Heart right ventricle (tissue), 16 donors: Measurements from ENCODE around the gene CAMK2A. TPM values are rescaled to one million over a fixed set of nuclear protein-coding genes. Genes with fewer than 3 reads are reported as not detected.

ENCODE experiments used
- ATAC-seq, 8 donors: fragments of 200-7000 bp; cut with Tn5 transposase; one replicate each; pipeline ENCODE4 v1.9.1; 2020; ENCODE audit warnings: mild to moderate bottlenecking in 8 of 8, moderate library complexity in 8 of 8, moderate number of reproducible peaks in 1 of 8
- DNase-seq, 2 donors: peaks; one replicate each; pipeline ENCODE4 v3.0.0-alpha.2; 2020
- H3K27ac ChIP-seq, 10 donors: fragments of 200-600 bp; sonication (generic) in 2 of 10; one replicate each; pipeline versions ENCODE4 v1.5.0 to v1.8.0; 2020 to 2022; ENCODE audit warnings: mild to moderate bottlenecking in 3 of 10
- H3K27me3 ChIP-seq, 7 donors: fragments of 200-600 bp; one replicate each; pipeline ENCODE4 v1.8.0; 2021 to 2022; ENCODE audit warnings: mild to moderate bottlenecking in 2 of 7
- H3K36me3 ChIP-seq, 9 donors: fragments of 200-600 bp; sonication (generic) in 1 of 9; one replicate each; pipeline versions ENCODE4 v1.5.0 to v1.8.0; 2020 to 2022; ENCODE audit warnings: mild to moderate bottlenecking in 2 of 9
- H3K4me1 ChIP-seq, 9 donors: fragments of 200-600 bp; sonication (generic) in 1 of 9; one replicate each; pipeline versions ENCODE4 v1.5.0 to v1.8.0; 2020 to 2022; ENCODE audit warnings: mild to moderate bottlenecking in 4 of 9
- H3K4me3 ChIP-seq, 10 donors: fragments of 200-600 bp; sonication (generic) in 2 of 10; one replicate each; pipeline versions ENCODE4 v1.5.0 to v1.8.0; 2020 to 2022; ENCODE audit warnings: mild to moderate bottlenecking in 7 of 10, moderate library complexity in 2 of 10
- H3K9me3 ChIP-seq, 11 donors: fragments of 200-600 bp in 10 of 11; sonication (generic) in 2 of 11; one replicate each; pipeline versions ENCODE4 v1.5.0 to v1.8.0; 2013 to 2022; ENCODE audit warnings: mild to moderate bottlenecking in 2 of 11, control low read depth in 1 of 11, moderate library complexity in 1 of 11
- WGBS, 2 donors: extraction: QIAGEN DNeasy Blood & Tissue Kit; methylation state at CpG; one replicate each; pipeline ENCODE4 v1.1.7; 2013; ENCODE audit warnings: inconsistent platforms in 1 of 2; 5-methylcytosine and 5-hydroxymethylcytosine counted together
- intact Hi-C, 10 donors: fragments of 100-400 bp; cut with DNase I; formaldehyde crosslinking; loops; one replicate each; pipeline versions ENCODE4 v1.11.1 to v1.14.2; 2022
- polyA plus RNA-seq, 2 donors: library from polyadenylated mRNA; stranded (reverse); fragments of 200-250 nt; gene quantifications; one replicate each; pipeline ENCODE4 v1.2.3, GENCODE V29; 2013
- total RNA-seq, 10 donors: library from RNA; stranded (reverse); fragmentation: NEBNext Ultra II Directional in 3 of 10; extraction: Animal tissue kit (Norgen Biotek cat#: 25700) in 3 of 10; gene quantifications; one replicate each; pipeline versions ENCODE4 v1.2.1 to v1.2.4, GENCODE V29; 2021 to 2023
- TF ChIP-seq, protein P1 (sequence below), 9 donors: fragments of 200-600 bp; sonication (generic) in 2 of 9; IDR thresholded peaks; one replicate each; pipeline versions ENCODE4 v1.5.0 to v1.8.0; 2021 to 2022; ENCODE audit warnings: antibody characterized with exemption in 9 of 9, mild to moderate bottlenecking in 5 of 9, moderate library complexity in 1 of 9
- donor health status: Arrhythmogenic right ventricular cardiomyopathy.
- donor health status: ischemic (EF 13 %, LVEDD 7.1; RV severe dilation, severe dysfunction).
- donor health status: healthy with polysubstance abuse.
- donor health status: DM: no; HTN: yes; CAD: no.
- donor health status: DM: no; HTN: no; CAD: no.
- donor health status: ischemic (EF 25% LVEDD 6.9; RV normal size, moderate dysfunction).
- donor health status: ischemic (EF 25% LVEDD 5.7; RV mildly dilated, moderate dysfunction).
- donor health status: healthy.
- donor health status: DM: yes; HTN: yes; CAD: no.
- donor health status: Ischemic cardiomyopathy.
- donor health status: ischemic (EF 35%, LVEDD 5.7; RV mildly dilated, moderate dysfunction).
- donor health status: nonischemic (EF 11% LVEDD 7.7; RV severe dilation, severe dysfunction).
- donor health status: DM: yes; HTN: yes; CAD: no.
- donor health status: PGD.
- donor health status: ischemic (EF 29% LVEDD 5.4; RV normal size, mild dysfunction).
- donor health status: nonischemic (EF 23%, LVEDD 6.1; RV moderate dilation, normal function).

The CAMK2A gene
- total and polyA plus RNA-seq, 12 donors: 1.2 to 25.7 (median 17.9) TPM

DNA sequence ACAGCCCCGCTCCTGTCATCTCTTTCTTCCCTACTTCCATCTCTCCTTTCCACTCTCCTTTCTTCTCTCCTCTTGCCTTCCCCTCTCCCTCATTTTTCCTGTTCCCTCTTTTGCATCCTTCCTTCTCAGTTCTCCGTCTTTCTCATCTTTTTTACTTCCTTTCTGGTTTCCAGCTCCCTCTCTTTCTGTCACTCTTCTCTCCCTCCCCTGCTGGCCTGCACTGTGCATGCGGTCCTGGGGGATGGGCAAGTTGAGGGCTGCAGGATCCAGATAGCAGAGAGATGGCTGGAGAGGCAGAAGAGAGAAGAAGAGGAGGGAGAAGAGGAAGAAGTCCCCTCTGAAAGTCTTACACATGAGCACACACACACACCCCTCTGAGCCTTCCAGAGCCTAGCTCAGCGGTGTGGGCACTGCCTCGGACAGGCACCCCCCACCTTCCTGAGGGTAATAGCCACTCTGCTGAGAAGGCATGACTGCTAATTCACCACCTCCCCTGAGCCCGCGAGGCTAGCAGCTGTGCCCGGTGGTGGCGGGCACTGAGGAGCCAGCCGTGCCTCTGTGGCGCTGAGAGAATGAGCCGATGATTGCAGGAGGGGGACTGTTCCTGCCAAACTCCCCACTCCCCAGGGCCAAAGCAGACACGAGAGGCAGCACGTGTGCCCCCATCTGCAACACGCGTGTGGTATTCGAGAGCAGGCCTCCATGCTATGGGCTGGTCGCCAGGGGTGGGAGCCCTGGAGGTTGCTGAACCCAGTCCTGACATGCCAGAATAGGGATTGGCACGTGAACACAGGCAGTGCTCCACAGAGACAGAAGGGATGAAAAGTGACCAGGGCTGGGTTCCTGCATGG, 3.7 kb upstream of the CAMK2A start:
- H3K27me3 ChIP-seq: peaks cover 0 to 31% (median 17%) of the 10 kb centered on the region in 7 donors
- intact Hi-C loops: no loop called here
- DNase-seq: no peak
- H3K36me3 ChIP-seq: no peaks in the 10 kb centered on the region
- no peak for ATAC-seq
- no peak overlapping the region for H3K4me3 ChIP-seq
- H3K27ac ChIP-seq: no peak overlapping the region
- H3K9me3 ChIP-seq: no peaks in the 10 kb centered on the region
- peaks cover 0 to 6% (median 0%) of the 10 kb centered on the region in 9 donors for H3K4me1 ChIP-seq
- TF ChIP-seq, protein P1, sequence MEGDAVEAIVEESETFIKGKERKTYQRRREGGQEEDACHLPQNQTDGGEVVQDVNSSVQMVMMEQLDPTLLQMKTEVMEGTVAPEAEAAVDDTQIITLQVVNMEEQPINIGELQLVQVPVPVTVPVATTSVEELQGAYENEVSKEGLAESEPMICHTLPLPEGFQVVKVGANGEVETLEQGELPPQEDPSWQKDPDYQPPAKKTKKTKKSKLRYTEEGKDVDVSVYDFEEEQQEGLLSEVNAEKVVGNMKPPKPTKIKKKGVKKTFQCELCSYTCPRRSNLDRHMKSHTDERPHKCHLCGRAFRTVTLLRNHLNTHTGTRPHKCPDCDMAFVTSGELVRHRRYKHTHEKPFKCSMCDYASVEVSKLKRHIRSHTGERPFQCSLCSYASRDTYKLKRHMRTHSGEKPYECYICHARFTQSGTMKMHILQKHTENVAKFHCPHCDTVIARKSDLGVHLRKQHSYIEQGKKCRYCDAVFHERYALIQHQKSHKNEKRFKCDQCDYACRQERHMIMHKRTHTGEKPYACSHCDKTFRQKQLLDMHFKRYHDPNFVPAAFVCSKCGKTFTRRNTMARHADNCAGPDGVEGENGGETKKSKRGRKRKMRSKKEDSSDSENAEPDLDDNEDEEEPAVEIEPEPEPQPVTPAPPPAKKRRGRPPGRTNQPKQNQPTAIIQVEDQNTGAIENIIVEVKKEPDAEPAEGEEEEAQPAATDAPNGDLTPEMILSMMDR (IDR thresholded peaks at IDR 0.05): no peak
- 80% methylated on average over 19 of the region's 19 CpGs for WGBS, 2 donors

GRCh38 chr5:150291388-150292385, 2.1 kb upstream of the CAMK2A start:
- Histone ChIP-seq H3K4me1 (peaks cover 0 to 6% (median 0%) of the 10 kb centered on the region in 9 donors), H3K36me3 (no peaks in the 10 kb centered on the region), H3K27me3 (peaks cover 0 to 31% (median 17%) of the 10 kb centered on the region in 7 donors), H3K9me3 (no peaks in the 10 kb centered on the region), H3K27ac (no peak overlapping the region), H3K4me3 (no peak overlapping the region)
- intact Hi-C loops: no loop called here
- no peak for DNase-seq
- no peak for ATAC-seq
- TF ChIP-seq, protein P1 (IDR thresholded peaks at IDR 0.05): no peak
- 86 to 90% methylated on average over 13 of the region's 13 CpGs for WGBS, 2 donors

GRCh38 chr5:150288791-150289190, 782 bp downstream of the CAMK2A start:
- ATAC-seq (peak in 1 of 8 donors; percentile 6), DNase-seq (no peak)
- no peak overlapping the region for H3K27ac ChIP-seq
- H3K27me3 ChIP-seq: peaks cover 0 to 27% (median 17%) of the 10 kb centered on the region in 7 donors
- H3K9me3 ChIP-seq: no peaks in the 10 kb centered on the region
- H3K36me3 ChIP-seq: no peaks in the 10 kb centered on the region
- H3K4me3 ChIP-seq: no peak overlapping the region
- TF ChIP-seq, protein P1 (IDR thresholded peaks at IDR 0.05): no peak
- intact Hi-C loops: no loop called here
- WGBS, 2 donors: 49 to 56% methylated on average over 6 of the region's 6 CpGs
- H3K4me1 ChIP-seq: no peaks in the 10 kb centered on the region

GRCh38 chr5:150288361-150288760, 1.2 kb downstream of the CAMK2A start:
- Histone ChIP-seq H3K36me3 (no peaks in the 10 kb centered on the region), H3K4me3 (no peak overlapping the region), H3K27me3 (peaks cover 0 to 27% (median 17%) of the 10 kb centered on the region in 7 donors), H3K4me1 (no peaks in the 10 kb centered on the region), H3K27ac (no peak overlapping the region), H3K9me3 (no peaks in the 10 kb centered on the region)
- ATAC-seq (no peak), DNase-seq (no peak)
- WGBS, 2 donors: 89 to 90% methylated on average over 4 of the region's 4 CpGs
- TF ChIP-seq, protein P1 (IDR thresholded peaks at IDR 0.05): no peak
- intact Hi-C loops: no loop called here
